GM18499 (cell line): ENCODE results near the gene RPTOR.
"Not testable (repeated sequence)": the region's sequence is repeated elsewhere in the genome, so short reads cannot be mapped to it uniquely, and the experiment has no call there.

Experiments
- ATAC-seq: cut with Tn5 transposase; IDR thresholded peaks from one replicate; pipeline ENCODE4 v1.9.1; 2021; ENCODE audit warnings: moderate number of reproducible peaks; ENCODE audit not compliant: insufficient read depth, unreplicated experiment

RPTOR gene

DNA sequence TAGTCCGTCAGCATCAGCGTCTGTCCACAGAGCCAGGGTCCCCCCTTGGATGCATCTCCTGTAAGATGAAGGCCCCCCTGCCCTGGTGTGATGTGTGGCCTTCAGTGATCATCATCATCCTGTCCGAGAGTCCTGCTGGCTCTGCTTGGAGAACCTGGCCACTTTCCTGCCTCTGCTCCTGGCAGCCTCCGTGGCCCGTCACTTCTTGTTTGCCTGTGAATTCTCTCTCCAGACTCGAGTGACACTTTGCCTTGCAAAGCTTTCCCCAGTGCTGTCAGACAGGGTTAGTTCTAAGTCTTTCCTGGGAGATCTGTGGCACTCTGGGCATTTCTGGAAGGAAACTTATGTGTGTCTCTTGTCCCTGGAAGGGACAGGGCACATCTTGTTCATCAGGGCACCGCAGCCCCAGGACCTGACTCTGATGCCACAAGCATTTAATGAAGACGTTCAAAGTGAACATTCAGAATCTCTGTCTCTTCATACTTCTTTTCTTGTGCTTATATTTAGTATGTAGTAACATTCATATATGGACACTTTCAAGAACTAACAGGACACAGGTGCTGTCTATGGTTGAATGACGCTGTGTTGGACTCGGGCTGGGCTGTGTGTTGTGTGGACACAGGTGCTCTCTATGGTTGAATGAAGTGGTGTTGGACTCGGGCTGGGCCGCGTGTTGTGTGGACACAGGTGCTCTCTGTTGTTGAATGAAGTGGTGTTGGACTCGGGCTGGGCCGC, 68.5 kb downstream of the RPTOR start:
- ATAC-seq, result no peak

DNA sequence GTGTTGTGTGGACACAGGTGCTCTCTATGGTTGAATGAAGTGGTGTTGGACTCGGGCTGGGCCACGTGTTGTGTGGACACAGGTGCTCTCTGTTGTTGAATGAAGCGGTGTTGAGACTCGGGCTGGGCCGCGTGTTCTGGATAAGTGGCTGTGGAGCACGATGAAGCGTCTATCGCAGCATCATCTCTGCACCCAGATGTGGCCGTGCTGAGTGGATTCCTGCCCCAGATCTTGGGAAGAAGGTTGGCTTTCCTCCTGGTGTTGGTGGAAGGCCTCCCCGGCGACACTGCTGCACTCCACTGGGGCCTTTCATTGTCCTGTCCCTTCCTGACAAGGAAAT, 69.1 kb downstream of the RPTOR start:
- ATAC-seq, result no peak

DNA sequence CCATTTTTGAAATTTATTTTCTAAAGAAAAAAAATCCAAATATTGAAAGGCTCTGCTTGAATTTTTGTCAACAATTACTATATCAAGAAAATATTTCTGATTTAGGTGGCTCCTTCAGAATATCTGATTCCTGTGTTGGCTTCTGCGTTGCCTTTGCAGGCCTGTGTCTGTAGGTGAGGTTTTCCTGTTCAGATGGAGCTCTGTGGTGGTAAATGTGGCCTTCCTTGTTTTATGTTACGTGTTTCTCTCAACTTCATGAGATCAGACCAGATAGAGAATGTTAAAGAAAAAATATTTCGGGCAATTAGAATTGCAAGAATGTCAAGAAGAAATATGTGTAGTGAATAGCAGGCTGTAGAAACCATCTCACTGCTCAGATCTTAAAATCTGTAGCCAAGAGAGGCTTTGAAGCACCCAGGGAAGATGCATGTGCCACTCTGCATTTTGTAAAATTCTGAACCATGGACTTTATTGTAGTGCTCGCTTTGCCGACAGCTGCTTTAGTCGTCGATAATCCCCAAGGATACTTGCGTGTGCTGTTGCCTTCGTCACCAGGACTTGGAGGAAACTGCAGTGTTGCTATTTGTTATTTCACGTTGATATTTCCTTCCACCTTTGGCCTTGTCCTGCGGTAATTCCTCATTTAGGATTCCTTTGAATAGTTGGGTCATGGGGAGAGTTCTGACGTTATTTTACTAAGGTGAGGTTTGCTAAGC, 69.9 kb downstream of the RPTOR start:
- ATAC-seq, result no peak

DNA sequence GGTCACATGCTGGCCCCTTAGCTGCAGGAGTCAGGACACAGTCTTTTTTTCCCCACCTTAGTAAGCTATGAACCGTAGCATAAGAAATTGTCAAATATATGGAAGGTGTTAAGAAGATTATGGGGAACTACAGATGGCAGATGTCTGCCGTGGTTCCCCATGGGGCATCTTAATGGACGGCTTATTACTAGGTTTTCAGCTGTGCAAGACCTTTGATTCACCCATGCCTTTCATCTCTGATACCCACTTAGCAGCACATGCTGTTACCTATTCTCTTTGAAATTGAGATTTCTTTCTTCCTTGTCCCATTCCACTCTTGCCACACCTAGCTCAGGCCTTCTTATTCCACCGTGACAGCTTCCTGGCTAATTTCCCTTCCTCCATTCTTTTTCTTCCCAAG, 70.7 kb downstream of the RPTOR start:
- ATAC-seq, result no peak

DNA sequence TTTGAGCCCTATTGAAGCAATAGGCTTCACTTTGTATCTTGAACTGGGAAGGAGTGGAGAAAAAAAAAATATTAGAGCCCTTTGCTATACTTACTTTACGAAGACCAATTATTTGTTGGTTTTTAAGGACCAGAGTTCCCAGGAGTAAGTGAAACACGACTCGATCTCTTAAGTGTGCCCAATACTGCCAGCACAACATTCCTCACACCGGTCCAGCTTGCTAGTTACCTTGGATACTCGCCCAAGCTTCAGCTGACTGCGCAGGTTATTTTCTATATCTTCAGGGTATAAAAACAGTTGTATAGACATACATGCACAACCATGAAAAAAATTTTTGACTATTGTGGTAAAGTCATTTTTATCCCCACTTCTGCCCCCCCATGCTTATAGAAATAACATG, 72.1 kb downstream of the RPTOR start:
- no peak for ATAC-seq

DNA sequence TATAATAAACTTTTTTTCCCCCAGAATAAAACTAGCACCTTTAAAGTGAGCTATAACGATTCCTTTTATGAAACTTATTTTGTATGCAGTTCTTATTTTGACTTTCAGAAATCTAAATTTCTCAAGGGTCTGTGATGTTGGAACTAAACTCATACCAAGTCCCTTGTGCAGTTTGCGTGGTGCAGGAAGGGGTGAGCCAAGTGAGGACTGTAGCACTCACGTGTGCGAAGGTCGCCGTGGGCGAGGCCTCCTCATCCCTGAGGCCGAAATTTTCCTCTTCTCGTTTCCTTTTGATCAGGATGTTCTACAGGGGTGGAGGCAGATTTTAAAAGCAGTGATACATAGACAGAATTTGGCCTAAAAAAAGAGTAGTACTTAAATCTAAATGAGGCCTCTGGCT, 73.7 kb downstream of the RPTOR start:
- no peak for ATAC-seq

DNA sequence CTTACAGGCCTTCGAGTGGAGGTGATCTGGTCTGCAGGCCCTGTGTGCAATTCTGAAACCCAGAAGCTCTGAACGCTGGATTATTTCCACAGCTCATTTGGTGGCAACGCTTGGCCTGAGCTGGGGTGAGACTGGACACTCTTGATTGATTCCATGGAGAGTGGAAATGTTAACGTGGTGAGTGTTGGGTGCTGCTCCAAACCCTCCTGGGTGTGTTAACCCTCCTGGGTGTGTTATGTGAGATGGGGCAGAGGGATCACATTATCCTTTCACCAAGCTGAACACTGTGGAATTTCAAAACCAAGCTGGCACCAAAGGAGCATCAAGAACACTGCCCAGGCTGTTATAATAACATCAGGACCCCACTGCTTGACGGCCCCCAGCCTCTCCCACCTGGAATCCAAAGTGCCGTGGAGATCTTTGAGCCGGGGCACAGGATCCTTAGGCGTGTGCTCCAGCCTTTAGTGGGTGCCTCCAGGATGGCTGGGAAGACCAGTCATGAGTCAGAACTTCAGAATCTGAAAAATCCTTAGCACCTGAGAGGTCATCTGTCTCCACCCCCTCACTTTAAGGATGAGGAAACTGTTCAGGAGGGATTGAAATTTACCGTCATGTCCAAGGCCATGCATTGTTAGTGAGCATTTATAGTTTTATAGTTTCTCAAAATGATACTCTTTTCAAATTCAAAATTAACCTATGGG, 75.0 kb downstream of the RPTOR start:
- ATAC-seq, result no peak

DNA sequence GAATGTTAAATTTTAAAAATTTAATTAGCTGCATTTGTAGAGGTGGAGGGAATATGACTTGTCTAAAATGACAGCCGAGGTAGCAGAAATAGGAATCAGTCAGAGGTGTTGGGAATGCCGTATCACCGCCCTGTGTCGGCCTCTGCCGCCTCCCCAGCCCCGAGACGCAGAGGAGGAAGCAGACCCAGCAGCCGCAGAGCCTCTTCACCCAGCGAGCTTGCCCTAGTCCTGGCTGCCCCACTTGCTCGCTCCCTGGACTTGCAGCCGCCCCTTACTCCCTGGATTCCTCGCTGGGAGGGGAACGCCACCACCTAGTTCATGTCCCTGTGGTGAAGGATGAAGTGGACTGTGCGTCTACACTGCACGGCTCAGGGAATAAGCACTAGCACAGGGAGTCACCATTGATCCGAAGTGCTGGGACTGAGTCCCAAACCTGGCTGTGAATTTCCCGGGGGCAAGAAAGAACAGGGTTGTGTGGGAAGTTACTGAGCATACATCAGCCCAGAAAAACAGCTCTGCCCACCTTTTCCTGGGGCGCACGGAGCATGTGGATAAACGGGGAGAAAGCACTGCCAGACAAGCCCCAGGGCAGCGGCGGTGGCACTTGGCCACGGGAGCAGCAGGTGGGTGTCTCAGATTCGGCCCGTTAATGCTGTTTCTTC, 76.8 kb downstream of the RPTOR start:
- no peak for ATAC-seq

DNA sequence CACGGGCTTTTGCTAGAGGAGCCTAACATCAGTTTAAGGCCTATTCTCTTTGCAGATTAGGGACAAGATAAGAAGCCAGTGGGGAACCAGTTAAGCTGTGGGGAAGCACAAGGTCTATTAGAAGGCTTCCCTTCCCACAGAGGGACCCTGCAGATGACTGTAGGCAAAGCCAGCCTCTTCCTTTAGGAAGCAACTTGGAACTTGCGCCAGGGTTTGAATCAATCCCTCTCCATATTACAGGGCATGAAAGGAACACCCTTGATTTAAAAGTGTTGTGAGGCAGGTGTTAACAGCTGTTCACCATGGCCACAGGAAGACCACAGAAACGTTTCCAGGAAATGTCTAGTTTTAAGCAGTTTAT, 77.3 kb downstream of the RPTOR start:
- ATAC-seq, result no peak

DNA sequence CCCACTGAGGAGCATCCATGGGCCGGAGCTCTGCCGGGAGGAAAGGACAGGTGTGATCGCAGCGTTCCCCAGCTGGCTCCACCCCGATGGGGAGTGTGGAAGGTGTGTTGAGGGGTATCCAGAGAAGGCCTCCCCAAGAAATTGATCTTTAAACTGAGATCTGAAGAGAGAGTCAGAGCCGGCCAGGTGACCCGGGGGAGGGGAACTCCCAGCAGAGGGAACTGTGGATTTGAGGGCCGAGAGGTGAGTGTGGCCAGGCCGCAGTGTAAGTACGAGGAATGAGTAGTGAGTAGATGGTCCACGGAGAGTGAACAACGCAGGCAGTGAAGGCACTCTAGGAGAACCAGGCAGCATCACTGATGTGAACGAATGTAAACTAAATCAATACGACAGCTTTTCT, 80.2 kb downstream of the RPTOR start:
- no peak for ATAC-seq

DNA sequence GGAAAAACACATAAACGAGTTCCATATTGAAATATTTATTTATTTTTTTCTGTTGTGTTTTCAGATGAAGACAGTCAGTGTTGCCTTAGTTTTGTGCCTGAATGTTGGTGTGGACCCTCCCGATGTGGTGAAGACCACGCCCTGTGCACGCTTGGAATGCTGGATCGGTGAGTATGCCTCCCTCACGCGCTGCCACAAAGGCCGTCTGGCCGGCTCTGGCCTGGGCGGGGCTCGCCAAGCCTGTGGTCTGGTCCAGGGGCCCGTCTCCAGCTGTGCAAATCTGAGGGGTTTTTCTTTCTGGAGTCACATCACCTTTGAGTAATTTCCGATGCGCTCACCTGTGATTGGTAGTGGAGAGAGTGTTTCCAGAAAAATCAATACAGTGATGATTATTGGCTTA, 81.0 kb downstream of the RPTOR start:
- ATAC-seq, result no peak

DNA sequence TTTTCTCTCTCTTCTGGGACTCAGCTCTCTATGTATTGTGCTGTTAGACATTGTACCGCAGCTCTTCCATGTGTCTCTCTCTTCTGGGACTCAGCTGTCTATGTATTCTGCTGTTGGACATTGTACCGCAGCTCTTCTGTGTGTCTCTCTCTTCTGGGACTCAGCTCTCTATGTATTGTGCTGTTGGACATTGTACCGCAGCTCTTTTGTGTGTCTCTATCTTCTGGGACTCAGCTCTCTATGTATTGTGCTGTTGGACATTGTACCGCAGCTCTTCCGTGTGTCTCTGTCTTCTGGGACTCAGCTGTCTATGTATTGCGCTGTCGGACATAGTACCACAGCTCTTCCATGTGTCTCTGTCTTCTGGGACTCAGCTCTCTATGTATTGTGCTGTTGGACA, 84.2 kb downstream of the RPTOR start:
- not testable (repeated sequence) for ATAC-seq

DNA sequence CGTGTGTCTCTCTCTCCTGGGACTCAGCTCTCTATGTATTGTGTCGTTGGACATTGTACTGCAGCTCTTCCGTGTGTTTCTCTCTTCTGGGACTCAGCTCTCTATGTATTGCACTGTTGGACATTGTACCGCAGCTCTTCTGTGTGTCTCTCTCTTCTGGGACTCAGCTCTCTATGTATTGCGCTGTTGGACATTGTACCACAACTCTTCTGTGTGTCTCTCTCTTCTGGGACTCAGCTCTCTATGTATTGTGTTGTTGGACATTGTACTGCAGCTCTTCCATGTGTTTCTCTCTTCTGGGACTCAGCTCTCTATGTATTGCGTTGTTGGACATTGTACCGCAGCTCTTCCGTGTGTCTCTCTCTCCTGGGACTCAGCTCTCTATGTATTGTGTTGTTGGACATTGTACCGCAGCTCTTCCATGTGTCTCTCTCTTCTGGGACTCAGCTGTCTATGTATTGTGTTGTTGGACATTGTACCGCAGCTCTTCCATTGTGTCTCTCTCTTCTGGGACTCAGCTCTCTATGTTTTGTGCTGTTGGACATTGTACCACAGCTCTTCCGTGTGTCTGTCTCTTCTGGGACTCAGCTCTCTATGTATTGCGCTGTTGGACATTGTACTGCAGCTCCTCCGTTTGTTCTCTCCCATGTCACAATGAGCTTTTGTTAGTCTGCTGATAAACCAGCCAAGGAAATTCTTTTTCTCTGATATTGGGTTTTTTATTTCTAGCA, 84.8 kb downstream of the RPTOR start:
- no peak for ATAC-seq

DNA sequence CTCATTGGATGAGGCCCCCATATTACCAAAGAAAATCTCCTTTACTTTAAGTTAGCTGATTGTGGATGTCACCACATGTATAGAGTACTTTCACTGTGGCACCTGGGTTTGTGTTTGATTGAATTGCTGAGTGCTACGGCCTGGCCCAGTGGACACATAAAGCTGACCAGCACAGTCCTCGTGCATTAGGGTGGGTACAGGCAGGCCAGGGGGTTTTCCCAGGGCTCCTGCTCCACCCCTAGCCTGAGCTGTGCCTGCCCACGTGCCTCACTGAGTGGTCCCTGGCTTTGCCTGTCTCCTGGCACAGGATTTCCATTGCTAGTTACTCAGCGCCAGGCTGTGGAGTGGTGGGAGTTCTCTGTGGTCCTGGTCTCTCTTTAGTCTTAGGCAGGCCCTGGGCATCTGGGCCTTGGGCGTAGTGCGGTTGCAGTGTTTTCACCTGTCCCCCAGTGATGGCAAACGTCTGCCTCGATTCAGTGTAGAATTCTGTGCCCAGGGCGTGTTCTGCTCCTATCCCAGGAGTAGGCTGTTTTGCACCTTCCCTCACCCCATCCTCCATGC, 86.0 kb downstream of the RPTOR start:
- no peak for ATAC-seq

DNA sequence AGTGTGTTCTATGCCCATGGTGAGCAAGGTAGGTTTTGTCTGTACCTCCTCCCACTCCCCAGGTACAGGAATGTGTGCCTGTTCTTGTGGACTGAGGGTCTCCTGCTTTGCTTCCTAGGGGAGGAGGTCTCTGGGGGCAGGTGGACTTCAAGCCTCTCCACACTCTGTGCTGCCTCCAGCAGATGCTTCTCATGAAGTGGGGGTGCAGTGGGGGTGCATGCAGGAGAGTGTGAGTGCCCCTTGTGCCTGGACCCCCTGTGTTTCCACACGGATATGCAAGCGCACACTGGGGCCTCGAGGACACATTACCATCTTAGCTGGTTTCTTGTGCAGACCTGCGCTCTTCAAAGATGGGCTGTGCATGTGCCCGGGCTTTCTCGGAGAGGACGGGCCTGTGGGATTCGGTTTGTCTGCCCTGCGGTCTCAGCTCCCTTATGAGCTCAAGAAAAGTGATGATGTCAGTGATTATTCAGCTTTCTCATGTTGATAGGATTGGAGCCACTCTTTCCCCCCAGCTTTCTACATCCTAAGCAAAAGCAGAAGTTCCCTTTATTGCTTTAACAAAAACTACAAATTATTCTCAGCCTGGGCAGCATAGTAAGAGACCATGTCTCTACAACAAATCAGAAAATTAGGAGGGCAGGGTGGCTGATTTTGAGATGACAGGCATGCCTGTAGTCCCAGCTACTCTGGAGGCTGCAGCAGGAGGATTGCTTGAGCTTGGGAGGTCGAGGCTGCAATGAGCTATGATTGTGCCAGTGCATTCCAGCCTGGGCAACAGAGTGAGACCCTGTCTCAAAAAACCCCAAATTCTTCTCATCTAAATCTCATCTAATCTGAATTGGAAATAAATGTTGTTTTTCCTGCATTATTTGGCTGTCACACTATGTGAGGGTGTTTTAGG, 86.8 kb downstream of the RPTOR start:
- no peak for ATAC-seq

DNA sequence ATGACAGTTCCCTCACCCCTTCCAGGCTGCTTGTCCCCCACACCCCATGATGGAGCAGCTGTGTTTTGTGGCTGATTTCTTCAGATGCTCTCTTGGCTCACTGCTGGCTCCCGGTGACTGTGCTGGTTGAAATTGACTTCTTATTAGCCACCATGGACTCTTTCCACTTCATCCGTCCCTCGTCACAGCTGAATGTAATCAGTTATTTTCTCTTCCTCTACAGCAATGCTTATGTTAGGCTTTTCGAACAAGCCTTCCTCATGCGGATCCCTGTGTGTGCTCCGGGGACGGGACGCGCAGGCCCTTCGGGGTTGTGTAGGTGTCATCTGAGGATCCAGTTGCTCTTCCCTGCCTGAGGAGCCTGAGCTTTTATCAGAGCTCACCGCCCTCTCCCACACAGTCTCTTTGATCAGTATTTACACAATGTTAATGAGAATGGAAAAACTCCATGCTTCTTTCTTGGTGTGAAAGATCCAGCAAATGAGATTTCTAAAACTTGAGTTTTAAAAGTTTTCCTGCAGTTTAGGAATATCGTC, 87.5 kb downstream of the RPTOR start:
- ATAC-seq, result no peak

DNA sequence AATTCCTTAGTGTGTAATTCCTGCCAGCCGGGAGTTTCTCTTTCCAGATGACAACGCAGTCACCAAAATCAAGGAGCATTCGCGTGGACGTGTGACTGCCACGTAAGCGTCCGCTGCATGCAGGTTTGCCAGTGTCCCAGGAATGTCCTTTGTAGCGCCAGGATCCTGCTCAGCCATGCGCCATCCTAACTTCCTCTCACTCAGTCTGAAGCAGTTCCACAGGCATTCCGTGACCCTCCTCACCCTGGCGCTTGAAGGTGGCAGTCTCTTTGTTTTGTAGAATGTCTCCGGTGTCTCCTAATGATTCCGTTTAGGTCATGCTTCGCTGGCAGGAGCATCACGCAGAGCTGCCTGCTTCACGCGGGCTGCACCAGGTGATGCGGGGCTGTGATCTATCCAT, 88.6 kb downstream of the RPTOR start:
- ATAC-seq, result no peak

DNA sequence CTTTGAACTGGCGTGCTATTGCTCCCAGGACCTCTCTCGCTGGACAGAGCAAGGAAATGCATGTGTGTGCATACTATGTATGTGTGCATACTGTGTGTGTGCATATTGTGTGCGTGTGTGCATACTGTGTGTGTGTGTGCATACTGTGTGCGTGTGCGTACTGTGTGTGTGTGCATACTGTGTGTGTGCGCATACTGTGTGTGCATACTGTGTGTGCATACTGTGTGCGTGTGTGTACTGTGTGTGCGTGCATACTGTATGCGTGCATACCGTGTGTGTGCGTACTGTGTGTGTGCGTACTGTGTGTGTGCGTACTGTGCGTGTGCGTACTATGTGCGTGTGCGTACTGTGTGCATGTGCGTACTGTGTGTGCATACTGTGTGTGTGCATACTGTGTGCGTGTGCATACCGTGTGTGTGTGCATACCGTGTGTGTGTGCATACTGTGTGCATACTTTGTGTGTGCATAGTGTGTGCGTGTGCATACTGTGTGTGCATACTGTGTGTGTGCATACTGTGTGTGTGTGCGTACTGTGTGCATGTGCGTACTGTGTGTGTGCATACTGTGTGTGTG, 89.4 kb downstream of the RPTOR start:
- ATAC-seq, result no peak
